Testis (tissue), 3 donors: ENCODE data around the gene HAS3. TPM values are rescaled to one million over a fixed set of nuclear protein-coding genes. Genes with fewer than 3 reads are reported as not detected.
A peak's percentile ranks its signal among the peaks of the same experiment; 100 is the strongest.
"Not testable (repeated sequence)": the region's sequence is repeated elsewhere in the genome, so short reads cannot be mapped to it uniquely, and the experiment has no call there.

Source experiments
- DNase-seq: peaks from one replicate; pipeline ENCODE4 v3.0.0-alpha.2; 2019
- H3K27ac ChIP-seq, 2 donors: fragments of 200-600 bp; sonication (generic); one replicate each; pipeline ENCODE4 v1.5.1; 2019
- H3K27me3 ChIP-seq: fragments of 200-600 bp; sonication (generic); one replicate; pipeline ENCODE4 v1.5.1; 2019
- H3K36me3 ChIP-seq: fragments of 200-600 bp; sonication (generic); one replicate; pipeline ENCODE4 v1.5.1; 2017; ENCODE audit warnings: low read depth; ENCODE audit errors: missing control alignments
- H3K4me1 ChIP-seq: fragments of 200-600 bp; sonication (generic); one replicate; pipeline ENCODE4 v1.5.1; 2019
- H3K4me3 ChIP-seq, 2 donors: fragments of 200-600 bp; sonication (generic); one replicate each; pipeline ENCODE4 v1.5.1; 2017 to 2019
- H3K9me3 ChIP-seq: fragments of 200-600 bp; sonication (generic); one replicate; pipeline ENCODE4 v1.5.1; 2017
- POLR2A ChIP-seq: fragments of 450-650 bp; IDR thresholded peaks from one replicate; pipeline ENCODE4 v1.6.1; 2017; ENCODE audit warnings: antibody characterized with exemption, mild to moderate bottlenecking, moderate library complexity
- WGBS, 2 donors: methylation state at CpG; one replicate each; pipeline ENCODE4 v1.1.5; 2018; 5-methylcytosine and 5-hydroxymethylcytosine counted together
- intact Hi-C: fragments of 100-400 bp; cut with DNase I; formaldehyde crosslinking; loops from one replicate; pipeline ENCODE4 v1.15.1; 2023; ENCODE audit warnings: low total_unique reads
- polyA plus RNA-seq: library from polyadenylated mRNA; stranded (reverse); fragments of 350-450 nt; fragmentation: Illumina TruSeq; extraction: RNeasy Lipid Tissue Mini Kit (QIAGEN cat#74804); gene quantifications from one replicate; pipeline ENCODE4 v1.2.3, GENCODE V29; 2014; ENCODE audit warnings: low read depth, low replicate concordance; ENCODE audit not compliant: insufficient read depth
- total RNA-seq, 2 donors: library from RNA; depleted of rRNA; stranded (reverse); fragments of >200 nt; gene quantifications; one replicate each; pipeline ENCODE4 v1.2.3, GENCODE V29; 2016
- TF ChIP-seq, protein P1 (sequence below), 3 experiments: fragments of 450-650 bp in 2 of 3; fragments of 200-600 bp in 1 of 3; sonication (generic) in 1 of 3; IDR thresholded peaks; one replicate each; pipeline ENCODE4 v1.5.1; 2016 to 2019; ENCODE audit warnings: antibody characterized with exemption in 3 of 3, mild to moderate bottlenecking in 2 of 3, moderate library complexity in 1 of 3

The HAS3 gene
- total and polyA plus RNA-seq, 3 donors from 2014 or later = 4.7 to 7.7 (median 4.8) TPM

DNA sequence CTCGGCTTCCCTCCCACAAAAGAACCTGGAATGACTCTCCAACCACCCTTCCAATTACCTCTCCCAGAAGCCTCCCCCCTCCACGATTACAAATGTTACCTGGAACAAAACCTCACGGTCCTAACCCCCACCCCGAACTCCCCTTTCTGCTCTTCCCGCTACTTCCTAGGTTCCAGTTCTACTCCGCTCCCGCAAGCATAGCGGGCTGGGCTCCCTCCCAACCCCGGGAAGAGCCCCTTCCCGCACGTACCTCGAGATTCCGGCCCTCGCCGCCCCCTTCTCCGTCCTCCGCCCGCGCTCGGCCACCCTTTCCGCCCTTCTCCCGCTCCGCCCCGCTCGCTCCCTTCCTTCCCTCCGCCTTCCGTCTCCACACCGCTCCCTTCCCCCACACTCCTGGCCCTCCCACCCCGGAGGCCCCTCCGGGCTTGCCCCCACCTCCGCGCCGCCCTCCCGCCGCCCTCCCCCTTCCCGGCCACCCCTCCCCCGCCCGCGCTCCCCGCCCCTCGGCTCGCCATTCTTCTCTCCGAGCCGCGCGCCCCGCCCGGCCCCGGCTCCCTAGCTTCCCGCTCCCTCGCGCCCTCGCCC, 26.5 kb downstream of the HAS3 start:
- Histone ChIP-seq H3K4me1 (peaks cover 30% of the 10 kb centered on the region), H3K36me3 (no peaks in the 10 kb centered on the region), H3K9me3 (no peaks in the 10 kb centered on the region), H3K27me3 (no peaks in the 10 kb centered on the region), H3K27ac (peak overlapping the region; percentile 91 to 96), H3K4me3 (peak overlapping the region; percentile 94 to 97)
- no peak for TF ChIP-seq POLR2A
- TF ChIP-seq, protein P1, sequence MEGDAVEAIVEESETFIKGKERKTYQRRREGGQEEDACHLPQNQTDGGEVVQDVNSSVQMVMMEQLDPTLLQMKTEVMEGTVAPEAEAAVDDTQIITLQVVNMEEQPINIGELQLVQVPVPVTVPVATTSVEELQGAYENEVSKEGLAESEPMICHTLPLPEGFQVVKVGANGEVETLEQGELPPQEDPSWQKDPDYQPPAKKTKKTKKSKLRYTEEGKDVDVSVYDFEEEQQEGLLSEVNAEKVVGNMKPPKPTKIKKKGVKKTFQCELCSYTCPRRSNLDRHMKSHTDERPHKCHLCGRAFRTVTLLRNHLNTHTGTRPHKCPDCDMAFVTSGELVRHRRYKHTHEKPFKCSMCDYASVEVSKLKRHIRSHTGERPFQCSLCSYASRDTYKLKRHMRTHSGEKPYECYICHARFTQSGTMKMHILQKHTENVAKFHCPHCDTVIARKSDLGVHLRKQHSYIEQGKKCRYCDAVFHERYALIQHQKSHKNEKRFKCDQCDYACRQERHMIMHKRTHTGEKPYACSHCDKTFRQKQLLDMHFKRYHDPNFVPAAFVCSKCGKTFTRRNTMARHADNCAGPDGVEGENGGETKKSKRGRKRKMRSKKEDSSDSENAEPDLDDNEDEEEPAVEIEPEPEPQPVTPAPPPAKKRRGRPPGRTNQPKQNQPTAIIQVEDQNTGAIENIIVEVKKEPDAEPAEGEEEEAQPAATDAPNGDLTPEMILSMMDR (IDR thresholded peaks at IDR 0.05) = no peak
- intact Hi-C loops = no loop called here
- WGBS, 2 donors = 1 to 2% methylated on average over 27 to 44 of the region's 53 CpGs
- DNase-seq = peak; percentile 86

- H3K27ac ChIP-seq = peak within 1 kb of the TSS; percentile 91 to 96
- 0 to 2% methylated on average over 18 to 56 of the region's 78 CpGs for WGBS, 2 donors
- H3K36me3 ChIP-seq = no peaks in the 10 kb centered on the region
- intact Hi-C loops = no loop called here
- TF ChIP-seq, protein P1 (IDR thresholded peaks at IDR 0.05) = peak in 1 of 3 experiments; percentile 24
- peak; percentile 68 for TF ChIP-seq POLR2A
- no peaks in the 10 kb centered on the region for H3K27me3 ChIP-seq
- DNase-seq = peak; percentile 92
- peaks cover 30% of the 10 kb centered on the region for H3K4me1 ChIP-seq
- H3K9me3 ChIP-seq = no peaks in the 10 kb centered on the region
- H3K4me3 ChIP-seq = peak within 1 kb of the TSS; percentile 94 to 97
Observed at GRCh38 chr16:69132424-69133252, 27.2 kb downstream of the HAS3 start, which contains the start of the genes CHTF8 and UTP4. TSS of gene CHTF8 (minus strand) at chr16:69132588. CDS start at chr16:69121458, 11,130 bp downstream. TSS of gene UTP4 (plus strand) at chr16:69132649. CDS start at chr16:69133460, 811 bp downstream.

DNA sequence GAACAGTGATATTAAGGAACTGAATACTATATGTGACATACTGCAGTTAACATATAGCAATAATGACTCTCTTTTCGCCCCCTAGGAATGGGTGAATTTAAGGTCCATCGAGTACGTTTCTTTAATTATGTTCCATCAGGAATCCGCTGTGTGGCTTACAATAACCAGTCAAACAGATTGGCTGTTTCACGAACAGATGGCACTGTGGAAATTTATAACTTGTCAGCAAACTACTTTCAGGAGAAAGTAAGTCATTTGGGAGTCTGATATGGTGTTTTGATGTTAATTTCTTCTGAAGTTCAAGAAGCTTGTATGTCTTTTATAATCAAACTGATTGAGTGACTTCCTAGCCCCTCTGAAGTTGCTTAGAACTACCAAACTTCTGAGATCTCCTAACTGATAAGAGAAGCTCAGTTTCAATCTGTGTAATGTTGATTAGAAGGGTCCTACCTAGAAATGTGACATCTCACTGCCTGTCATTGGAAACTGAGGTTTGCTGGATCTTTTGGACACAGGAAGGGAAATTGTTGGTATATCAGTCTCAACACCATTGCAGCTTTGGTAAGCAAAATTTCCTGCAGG, 28.0 kb downstream of the HAS3 start:
- 18 to 23% methylated on average over 5 of the region's 5 CpGs for WGBS, 2 donors
- peaks cover 24% of the 10 kb centered on the region for H3K4me1 ChIP-seq
- intact Hi-C loops = no loop called here
- DNase-seq = no peak
- peak overlapping the region in 1 of 2 donors; percentile 91 for H3K27ac ChIP-seq
- peak overlapping the region; percentile 94 to 97 for H3K4me3 ChIP-seq
- peaks cover 2% of the 10 kb centered on the region for H3K36me3 ChIP-seq
- no peaks in the 10 kb centered on the region for H3K27me3 ChIP-seq
- TF ChIP-seq, protein P1 (IDR thresholded peaks at IDR 0.05) = no peak
- no peak for TF ChIP-seq POLR2A
- no peaks in the 10 kb centered on the region for H3K9me3 ChIP-seq

DNA sequence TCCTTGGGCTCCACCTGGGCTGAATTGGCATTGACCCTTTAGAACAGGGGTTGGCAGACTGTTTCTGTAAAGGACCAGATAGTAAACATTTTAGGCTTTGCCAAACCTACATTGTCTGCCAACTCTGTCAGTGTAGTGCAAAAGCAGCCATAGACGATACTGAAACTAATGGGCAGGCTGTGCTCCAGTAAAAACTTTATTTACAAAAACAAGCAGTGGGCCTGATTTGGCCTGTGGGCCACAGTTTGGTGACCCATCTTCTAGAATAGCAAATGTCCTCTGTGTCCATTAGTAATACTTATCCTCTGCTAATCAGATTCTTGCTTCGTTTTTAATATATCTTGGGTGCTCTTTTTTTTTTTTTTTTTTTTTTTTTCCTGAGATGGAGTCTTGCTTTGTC, 33.2 kb downstream of the HAS3 start:
- intact Hi-C loops = no loop called here
- Histone ChIP-seq H3K36me3 (peaks cover 4% of the 10 kb centered on the region), H3K4me1 (no peaks in the 10 kb centered on the region), H3K9me3 (no peaks in the 10 kb centered on the region), H3K27me3 (no peaks in the 10 kb centered on the region), H3K27ac (no peak overlapping the region), H3K4me3 (no peak overlapping the region)
- DNase-seq = no peak
- TF ChIP-seq, protein P1 (IDR thresholded peaks at IDR 0.05) = no peak
- TF ChIP-seq POLR2A = no peak
- 71 to 75% methylated on average over 2 of the region's 2 CpGs for WGBS, 2 donors

- H3K36me3 ChIP-seq, H3K27me3 ChIP-seq, H3K27ac ChIP-seq, H3K9me3 ChIP-seq, H3K4me3 ChIP-seq, intact Hi-C loops, H3K4me1 ChIP-seq, DNase-seq: not testable (repeated sequence)
- WGBS, 2 donors = 91 to 96% methylated on average over 7 of the region's 7 CpGs
Observed at GRCh38 chr16:69139464-69139863, 34.0 kb downstream of the HAS3 start.
